H1 (cell line): ENCODE data around the gene CDK9. TPM values are rescaled to one million over a fixed set of nuclear protein-coding genes. Genes with fewer than 3 reads are reported as not detected.

Experiments used
- BCL11A ChIP-seq, 2 experiments: IDR thresholded peaks; one replicate each; pipeline ENCODE4 v1.6.1; 2011; ENCODE audit warnings: low read depth in 2 of 2, low read length in 2 of 2, mild to moderate bottlenecking in 2 of 2
- CREB1 ChIP-seq: IDR thresholded peaks from 2 replicates; pipeline ENCODE4 v1.6.1; 2012; ENCODE audit warnings: inconsistent platforms
- EGR1 ChIP-seq: IDR thresholded peaks from 2 replicates; pipeline ENCODE4 v1.6.1; 2011; ENCODE audit warnings: low read depth, low read length, borderline replicate concordance
- EP300 ChIP-seq, 2 experiments: IDR thresholded peaks; 1 replicate in 1 of 2; 2 replicates in 1 of 2; pipeline ENCODE4 v1.6.1; 2011 to 2012; ENCODE audit warnings: low read depth in 2 of 2, low read length in 2 of 2, mild to moderate bottlenecking in 2 of 2, borderline replicate concordance in 1 of 2, inconsistent platforms in 1 of 2, moderate library complexity in 1 of 2
- KDM4A ChIP-seq: IDR thresholded peaks from one replicate; pipeline ENCODE4 v1.7.1; 2012; ENCODE audit warnings: low read depth, mild to moderate bottlenecking, moderate library complexity, low read length, inconsistent platforms; ENCODE audit not compliant: severe bottlenecking
- PHF8 ChIP-seq: fragments of 200-600 bp; sonication (generic); conservative IDR thresholded peaks from 2 replicates; pipeline ENCODE4 v1.7.1; 2012; ENCODE audit warnings: low read depth, mild to moderate bottlenecking, inconsistent platforms, low read length, moderate library complexity
- RAD21 ChIP-seq, 2 experiments: IDR thresholded peaks in 1 of 2; conservative IDR thresholded peaks in 1 of 2; 2 replicates each; pipeline ENCODE4 v1.6.1; 2011; ENCODE audit warnings: low read depth in 2 of 2, low read length in 2 of 2, improper control_type of control experiment in 1 of 2, inconsistent platforms in 1 of 2, mild to moderate bottlenecking in 1 of 2, moderate library complexity in 1 of 2
- SP4 ChIP-seq: IDR thresholded peaks from 2 replicates; pipeline ENCODE4 v1.6.1; 2012; ENCODE audit warnings: low read length, inconsistent platforms
- TBP ChIP-seq: IDR thresholded peaks from 2 replicates; pipeline ENCODE4 v1.6.1; 2011; ENCODE audit warnings: low read depth, low read length, improper control_type of control experiment
- polyA plus RNA-seq, 7 experiments: library from polyadenylated mRNA; depleted of rRNA in 3 of 7; stranded (reverse) in 5 of 7; unstranded in 2 of 7; fragments of >200 nt in 5 of 7; fragments of 200-250 nt in 2 of 7; gene quantifications; 1 replicate in 5 of 7; 2 replicates in 1 of 7; 4 replicates in 1 of 7; pipeline versions ENCODE4 v1.2.1 to v1.2.3, GENCODE V29; 2011 to 2013; ENCODE audit warnings: missing spikeins in 2 of 7, mixed read lengths in 2 of 7
- total RNA-seq: library from RNA; stranded (reverse); fragmentation: NEBNext Ultra II Directional; extraction: Animal tissue kit (Norgen Biotek cat#: 25700); gene quantifications from 2 replicates; pipeline ENCODE4 v1.2.1, GENCODE V29; 2021
- TF ChIP-seq, protein P1 (sequence below), 3 experiments: IDR thresholded peaks; 1 replicate in 2 of 3; 2 replicates in 1 of 3; pipeline versions ENCODE4 v1.5.1 to v1.6.1; 2011; ENCODE audit warnings: low read length in 3 of 3, mild to moderate bottlenecking in 3 of 3, inconsistent platforms in 2 of 3, low read depth in 1 of 3, moderate library complexity in 1 of 3; ENCODE audit not compliant: insufficient read depth in 1 of 3; ENCODE audit errors: control extremely low read depth in 1 of 3

Gene CDK9
- total and polyA plus RNA-seq, 2 of the 8 experiments (the other 6 are each of a cell fraction or from before 2014, with no cell fraction given), result 69.1 to 87.5 TPM

DNA sequence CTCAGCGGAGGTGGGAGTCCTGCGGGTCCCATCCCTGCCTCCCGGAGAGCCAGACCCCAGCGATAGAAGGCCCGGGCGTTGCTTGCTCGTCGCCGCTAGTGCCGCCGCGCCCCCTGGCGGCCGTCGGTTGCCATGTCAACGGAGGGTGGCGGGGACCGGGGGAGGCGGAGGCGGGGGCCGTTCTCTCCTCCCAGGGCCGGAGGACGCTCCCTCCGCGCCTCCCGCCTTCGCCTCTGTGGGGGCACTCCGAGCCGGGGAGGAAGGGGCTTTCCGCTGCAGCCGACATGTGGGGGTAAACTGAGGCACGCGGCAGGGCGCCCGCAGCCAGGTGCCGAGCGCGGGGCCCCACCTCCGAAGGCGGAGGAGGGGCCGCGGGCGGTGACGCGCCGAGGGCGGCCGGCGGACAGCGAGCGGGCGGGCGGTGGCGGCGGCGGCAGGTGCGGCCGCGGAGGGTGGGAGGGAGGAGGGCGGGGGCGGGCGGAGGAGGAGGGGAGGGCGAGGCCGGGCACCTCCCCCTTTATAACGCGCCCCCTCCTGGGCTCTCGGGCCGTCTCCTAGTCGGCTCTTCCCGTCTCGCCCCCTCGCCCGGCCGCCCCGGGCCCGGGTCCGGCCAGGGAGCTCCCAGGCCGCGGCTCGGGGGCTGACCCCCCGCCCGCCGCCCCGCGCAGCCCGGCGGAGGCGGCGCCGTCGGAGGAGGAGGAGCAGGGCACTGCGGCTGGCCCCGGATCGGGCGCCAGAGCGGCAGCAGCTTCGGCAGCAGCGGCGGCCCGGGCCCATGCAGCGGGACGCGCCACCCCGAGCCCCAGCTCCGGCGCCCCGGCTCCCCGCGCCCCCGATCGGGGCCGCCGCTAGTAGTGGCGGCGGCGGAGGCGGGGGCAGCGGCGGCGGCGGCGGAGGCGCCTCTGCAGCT, 556 bp upstream of the CDK9 start (continued):
- no peak for TF ChIP-seq TBP
- TF ChIP-seq, protein P1, sequence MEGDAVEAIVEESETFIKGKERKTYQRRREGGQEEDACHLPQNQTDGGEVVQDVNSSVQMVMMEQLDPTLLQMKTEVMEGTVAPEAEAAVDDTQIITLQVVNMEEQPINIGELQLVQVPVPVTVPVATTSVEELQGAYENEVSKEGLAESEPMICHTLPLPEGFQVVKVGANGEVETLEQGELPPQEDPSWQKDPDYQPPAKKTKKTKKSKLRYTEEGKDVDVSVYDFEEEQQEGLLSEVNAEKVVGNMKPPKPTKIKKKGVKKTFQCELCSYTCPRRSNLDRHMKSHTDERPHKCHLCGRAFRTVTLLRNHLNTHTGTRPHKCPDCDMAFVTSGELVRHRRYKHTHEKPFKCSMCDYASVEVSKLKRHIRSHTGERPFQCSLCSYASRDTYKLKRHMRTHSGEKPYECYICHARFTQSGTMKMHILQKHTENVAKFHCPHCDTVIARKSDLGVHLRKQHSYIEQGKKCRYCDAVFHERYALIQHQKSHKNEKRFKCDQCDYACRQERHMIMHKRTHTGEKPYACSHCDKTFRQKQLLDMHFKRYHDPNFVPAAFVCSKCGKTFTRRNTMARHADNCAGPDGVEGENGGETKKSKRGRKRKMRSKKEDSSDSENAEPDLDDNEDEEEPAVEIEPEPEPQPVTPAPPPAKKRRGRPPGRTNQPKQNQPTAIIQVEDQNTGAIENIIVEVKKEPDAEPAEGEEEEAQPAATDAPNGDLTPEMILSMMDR (IDR thresholded peaks at IDR 0.05; ENCODE audit: control extremely low read depth in 1 of 3, insufficient read depth in 1 of 3, low read depth in 1 of 3, low read length in 3 of 3), result peak in 2 of 3 experiments; percentile 65 to 91; a peak in 3 of 4 replicates
- TF ChIP-seq PHF8, result peak; percentile 47
- peak; percentile 49 for TF ChIP-seq KDM4A
- TF ChIP-seq SP4, result 0 out of 2 replicates have a peak, but pooled peaks have one; percentile 45
- 0 out of 2 replicates have a peak, but pooled peaks have one; percentile 6 for TF ChIP-seq EGR1
- peak; percentile 77 to 84 for TF ChIP-seq RAD21 (IDR thresholded peaks at IDR 0.05 in 1 of 2, conservative IDR thresholded peaks at IDR 0.05 in 1 of 2; ENCODE audit: low read depth in 2 of 2, low read length in 2 of 2)
- TF ChIP-seq CREB1, result peak; percentile 64
- TF ChIP-seq EP300 (IDR thresholded peaks at IDR 0.05; ENCODE audit: borderline replicate concordance in 1 of 2, low read depth in 2 of 2, low read length in 2 of 2), result 0 out of 3 replicates have a peak, but pooled peaks of 1 of the 2 experiments have one; percentile 40
- TF ChIP-seq BCL11A (IDR thresholded peaks at IDR 0.05; ENCODE audit: low read depth in 2 of 2, low read length in 2 of 2), result no peak
